CD4-positive, alpha-beta T cell treated with Interleukin-1 beta for 1 hour (primary cell): ENCODE results near the gene LNPEP.

Experiments
- DNase-seq, 2 donors: peaks; one replicate each; pipeline ENCODE4 v3.0.0-alpha.2; 2020 to 2022

Gene LNPEP

GRCh38 chr5:96935559-96936430, at the start of gene LNPEP:
LNPEP (plus strand) TSS chr5:96936080; CDS start chr5:96936156, 76 bp downstream.
- DNase-seq, result peak; percentile 95

- no peak for DNase-seq
These were observed 42.5 kb upstream of the LNPEP start for GRCh38 chr5:96893342-96893741.

- peak; percentile 11 to 62 for DNase-seq
These were observed 39.6 kb upstream of the LNPEP start for GRCh38 chr5:96896276-96896675.

GRCh38 chr5:96896806-96897205, 39.1 kb upstream of the LNPEP start:
- DNase-seq, result peak in 1 of 2 donors; percentile 66

GRCh38 chr5:96901384-96901783, 34.5 kb upstream of the LNPEP start:
- DNase-seq, result no peak

- DNase-seq, result no peak
These were observed 34.0 kb upstream of the LNPEP start for GRCh38 chr5:96901841-96902240.

GRCh38 chr5:96902876-96903275, 33.0 kb upstream of the LNPEP start:
- no peak for DNase-seq

GRCh38 chr5:96903300-96903699, 32.6 kb upstream of the LNPEP start:
- no peak for DNase-seq

GRCh38 chr5:96904054-96904931, 31.6 kb upstream of the LNPEP start:
- DNase-seq, result no peak

GRCh38 chr5:96905864-96906263, 30.0 kb upstream of the LNPEP start:
- no peak for DNase-seq

- no peak for DNase-seq
These were observed 26.9 kb upstream of the LNPEP start for GRCh38 chr5:96909003-96909402.

GRCh38 chr5:96909435-96909834, 26.4 kb upstream of the LNPEP start:
- no peak for DNase-seq

GRCh38 chr5:96911139-96911538, 24.7 kb upstream of the LNPEP start:
- DNase-seq, result no peak

- no peak for DNase-seq
These were observed 22.6 kb upstream of the LNPEP start for GRCh38 chr5:96913233-96913632.

GRCh38 chr5:96919754-96920197, 16.1 kb upstream of the LNPEP start:
- DNase-seq, result no peak

GRCh38 chr5:96920744-96921355, 15.0 kb upstream of the LNPEP start:
- DNase-seq, result no peak

- DNase-seq, result no peak
These were observed 13.2 kb upstream of the LNPEP start for GRCh38 chr5:96922499-96923244.

- peak in 1 of 2 donors; percentile 23 for DNase-seq
These were observed 11.8 kb upstream of the LNPEP start for GRCh38 chr5:96924016-96924443.

GRCh38 chr5:96926276-96926675, 9.6 kb upstream of the LNPEP start:
- DNase-seq, result no peak

- no peak for DNase-seq
These were observed 8.9 kb upstream of the LNPEP start for GRCh38 chr5:96927008-96927407.

- no peak for DNase-seq
These were observed 6.8 kb upstream of the LNPEP start for GRCh38 chr5:96928931-96929708.

GRCh38 chr5:96930058-96930457, 5.8 kb upstream of the LNPEP start:
- no peak for DNase-seq
